Esophagus muscularis mucosa (tissue), 4 donors: ENCODE data around the gene ERCC2. TPM values are rescaled to one million over a fixed set of nuclear protein-coding genes. Genes with fewer than 3 reads are reported as not detected.

Experiments
- DNase-seq: peaks from one replicate; pipeline ENCODE4 v3.0.0-alpha.2; 2017; ENCODE audit errors: extremely low spot score
- H3K27ac ChIP-seq, 4 donors: fragments of 200-600 bp; sonication (generic); replicated peaks in 1 of 4; 1 replicate in 3 of 4; 2 replicates in 1 of 4; pipeline ENCODE4 v1.5.1; 2016 to 2019; ENCODE audit warnings: mild to moderate bottlenecking in 1 of 4
- H3K27me3 ChIP-seq, 4 donors: fragments of 200-600 bp; sonication (generic); one replicate each; pipeline versions ENCODE4 v1.5.1 to v1.6.0; 2016 to 2019
- H3K36me3 ChIP-seq, 4 donors: fragments of 200-600 bp; sonication (generic); one replicate each; pipeline ENCODE4 v1.5.1; 2016 to 2019
- H3K4me1 ChIP-seq, 4 donors: fragments of 200-600 bp; sonication (generic); one replicate each; pipeline ENCODE4 v1.5.1; 2016 to 2019
- H3K4me3 ChIP-seq, 4 donors: fragments of 200-600 bp; sonication (generic); 1 replicate in 2 of 4; 2 replicates in 2 of 4; pipeline ENCODE4 v1.5.1; 2016 to 2019; ENCODE audit warnings: mild to moderate bottlenecking in 4 of 4, moderate library complexity in 1 of 4
- H3K9me3 ChIP-seq, 4 donors: fragments of 200-600 bp; sonication (generic); 1 replicate in 3 of 4; 2 replicates in 1 of 4; pipeline ENCODE4 v1.5.1; 2016 to 2019
- EP300 ChIP-seq: sonication (generic); formaldehyde crosslinking; IDR thresholded peaks from one replicate; pipeline ENCODE4 v1.6.1; 2017; ENCODE audit warnings: antibody characterized with exemption
- POLR2A ChIP-seq: fragments of 450-650 bp; IDR thresholded peaks from one replicate; pipeline ENCODE4 v1.6.1; 2017; ENCODE audit warnings: antibody characterized with exemption, moderate library complexity, mild to moderate bottlenecking, low read depth
- POLR2AphosphoS5 ChIP-seq, 2 donors: sonication (generic); formaldehyde crosslinking; IDR thresholded peaks; one replicate each; pipeline ENCODE4 v1.6.1; 2017; ENCODE audit warnings: antibody characterized with exemption in 2 of 2
- WGBS: methylation state at CpG from one replicate; pipeline ENCODE4 v1.1.5; 2018; 5-methylcytosine and 5-hydroxymethylcytosine counted together
- intact Hi-C: fragments of 100-400 bp; cut with DNase I; formaldehyde crosslinking; loops from one replicate; pipeline ENCODE4 v1.15.1; 2023
- total RNA-seq, 4 donors: library from RNA; depleted of rRNA; stranded (reverse); fragments of >200 nt; gene quantifications; one replicate each; pipeline versions ENCODE4 v1.1.0 to v1.2.1, GENCODE V29; 2016
- TF ChIP-seq, protein P1 (sequence below), 3 experiments: fragments of 200-600 bp in 2 of 3; fragments of 450-650 bp in 1 of 3; sonication (generic) in 2 of 3; IDR thresholded peaks; one replicate each; pipeline ENCODE4 v1.5.1; 2017 to 2019; ENCODE audit warnings: antibody characterized with exemption in 3 of 3, mild to moderate bottlenecking in 2 of 3, moderate library complexity in 1 of 3

ERCC2 gene
- total RNA-seq, 4 donors from 2014 or later: 6.5 to 16.6 (median 11.4) TPM

DNA sequence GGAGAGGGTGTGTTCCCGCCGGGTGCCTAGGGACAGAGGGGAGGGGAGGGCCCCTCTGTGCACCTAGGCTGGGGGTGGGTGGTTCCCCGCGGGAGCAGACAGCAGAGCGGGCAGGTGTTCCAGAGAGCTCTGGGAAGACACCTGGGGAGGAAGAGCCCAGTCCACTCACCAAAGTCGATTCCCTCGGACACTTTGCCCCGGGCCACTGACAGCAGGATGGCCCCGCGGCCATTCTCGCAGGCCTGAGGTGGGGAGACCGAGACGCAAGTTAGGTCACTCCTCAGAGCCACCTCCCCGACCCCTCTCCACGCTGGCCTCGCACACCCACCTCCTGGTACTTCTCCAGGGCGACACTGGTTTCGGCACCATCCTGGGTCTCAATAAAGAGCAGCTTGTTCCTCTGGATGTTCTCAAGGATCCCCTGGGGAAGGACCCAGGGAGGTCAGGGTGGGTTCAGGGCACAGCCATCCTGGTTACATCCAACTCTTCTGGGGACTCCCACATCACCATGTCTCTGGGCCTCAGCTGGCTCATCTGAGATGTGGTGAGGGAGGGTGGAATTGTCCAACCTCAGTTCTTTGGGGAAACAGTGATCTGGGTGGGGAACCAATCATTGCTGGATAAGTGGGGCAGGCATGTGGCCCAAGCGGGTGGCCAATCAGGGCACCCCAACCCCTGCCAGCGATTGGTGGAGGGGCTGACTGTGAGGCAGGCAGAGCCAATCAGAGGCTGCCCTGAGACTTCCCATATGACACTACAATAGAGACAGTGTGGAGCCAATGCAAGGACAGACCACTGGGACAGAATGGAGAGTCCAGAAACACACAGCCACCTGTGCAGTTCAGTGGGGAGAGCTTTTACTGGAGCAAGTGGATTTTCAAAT, 17.2 kb downstream of the ERCC2 start:
- WGBS: 95% methylated on average over 15 of the region's 20 CpGs
- no peaks in the 10 kb centered on the region for H3K9me3 ChIP-seq
- no peak overlapping the region for H3K4me3 ChIP-seq
- H3K27me3 ChIP-seq: peaks cover 0 to 1% (median 0%) of the 10 kb centered on the region in 4 donors
- intact Hi-C loops: no loop called here
- H3K36me3 ChIP-seq: peaks cover 6 to 74% (median 53%) of the 10 kb centered on the region in 4 donors
- no peaks in the 10 kb centered on the region for H3K4me1 ChIP-seq
- DNase-seq: no peak
- TF ChIP-seq EP300 (no peak), POLR2A (no peak), POLR2AphosphoS5 (IDR thresholded peaks at IDR 0.05) (no peak)
- TF ChIP-seq, protein P1, sequence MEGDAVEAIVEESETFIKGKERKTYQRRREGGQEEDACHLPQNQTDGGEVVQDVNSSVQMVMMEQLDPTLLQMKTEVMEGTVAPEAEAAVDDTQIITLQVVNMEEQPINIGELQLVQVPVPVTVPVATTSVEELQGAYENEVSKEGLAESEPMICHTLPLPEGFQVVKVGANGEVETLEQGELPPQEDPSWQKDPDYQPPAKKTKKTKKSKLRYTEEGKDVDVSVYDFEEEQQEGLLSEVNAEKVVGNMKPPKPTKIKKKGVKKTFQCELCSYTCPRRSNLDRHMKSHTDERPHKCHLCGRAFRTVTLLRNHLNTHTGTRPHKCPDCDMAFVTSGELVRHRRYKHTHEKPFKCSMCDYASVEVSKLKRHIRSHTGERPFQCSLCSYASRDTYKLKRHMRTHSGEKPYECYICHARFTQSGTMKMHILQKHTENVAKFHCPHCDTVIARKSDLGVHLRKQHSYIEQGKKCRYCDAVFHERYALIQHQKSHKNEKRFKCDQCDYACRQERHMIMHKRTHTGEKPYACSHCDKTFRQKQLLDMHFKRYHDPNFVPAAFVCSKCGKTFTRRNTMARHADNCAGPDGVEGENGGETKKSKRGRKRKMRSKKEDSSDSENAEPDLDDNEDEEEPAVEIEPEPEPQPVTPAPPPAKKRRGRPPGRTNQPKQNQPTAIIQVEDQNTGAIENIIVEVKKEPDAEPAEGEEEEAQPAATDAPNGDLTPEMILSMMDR (IDR thresholded peaks at IDR 0.05): no peak
- no peak overlapping the region for H3K27ac ChIP-seq

DNA sequence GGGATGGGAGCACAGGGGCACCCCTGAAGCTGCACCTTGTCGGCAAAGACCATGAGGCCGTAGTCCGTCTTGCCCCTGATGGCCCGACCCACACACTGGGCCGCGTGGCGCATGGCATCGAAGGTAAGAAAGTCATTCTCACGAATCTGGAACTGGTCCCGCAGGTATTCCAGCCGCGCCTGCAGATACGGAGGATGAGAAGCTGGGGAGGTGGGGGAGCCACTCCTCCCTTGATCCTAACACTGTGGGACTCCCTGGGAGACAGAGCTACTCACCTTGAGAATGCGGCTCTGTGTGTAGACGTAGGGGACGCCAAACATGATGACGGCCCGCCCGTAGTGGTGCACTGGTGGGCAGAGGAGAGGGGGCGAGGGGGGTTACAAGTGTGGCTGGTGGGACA, 17.9 kb downstream of the ERCC2 start:
- H3K36me3 ChIP-seq: peaks cover 6 to 71% (median 52%) of the 10 kb centered on the region in 4 donors
- intact Hi-C loops: no loop called here
- H3K9me3 ChIP-seq: no peaks in the 10 kb centered on the region
- no peak for DNase-seq
- H3K4me3 ChIP-seq: no peak overlapping the region
- WGBS: 96% methylated on average over 15 of the region's 20 CpGs
- H3K27ac ChIP-seq: no peak overlapping the region
- peaks cover 0 to 8% (median 0%) of the 10 kb centered on the region in 4 donors for H3K27me3 ChIP-seq
- H3K4me1 ChIP-seq: no peaks in the 10 kb centered on the region
- TF ChIP-seq, protein P1 (IDR thresholded peaks at IDR 0.05): no peak
- TF ChIP-seq POLR2AphosphoS5 (IDR thresholded peaks at IDR 0.05) (no peak), EP300 (no peak), POLR2A (no peak)

DNA sequence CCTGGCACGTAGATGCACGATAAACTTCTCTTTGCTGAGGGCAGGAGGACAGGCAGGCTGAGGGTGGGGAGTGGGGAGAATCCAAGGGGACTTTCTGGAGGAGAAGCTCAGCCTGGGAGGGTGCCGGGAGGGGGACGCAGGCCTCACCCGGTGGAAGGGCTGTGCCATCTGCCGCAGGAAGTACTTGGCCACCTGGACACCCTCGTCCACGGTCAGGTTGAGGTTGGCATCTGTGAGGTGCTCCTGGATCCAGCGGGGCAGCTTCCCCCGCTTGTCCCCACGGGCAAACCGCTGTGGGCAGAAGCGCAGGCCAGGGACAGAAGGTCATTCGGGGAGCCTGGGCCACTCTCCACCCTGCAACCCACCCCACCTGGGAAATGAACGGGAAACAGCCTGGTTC, 18.3 kb downstream of the ERCC2 start:
- intact Hi-C loops: no loop called here
- Histone ChIP-seq H3K4me3 (no peak overlapping the region), H3K27ac (no peak overlapping the region), H3K9me3 (no peaks in the 10 kb centered on the region), H3K36me3 (peaks cover 6 to 67% (median 48%) of the 10 kb centered on the region in 4 donors), H3K27me3 (peaks cover 0 to 12% (median 0%) of the 10 kb centered on the region in 4 donors), H3K4me1 (no peaks in the 10 kb centered on the region)
- TF ChIP-seq EP300: no peak
- no peak for TF ChIP-seq POLR2A
- TF ChIP-seq, protein P1 (IDR thresholded peaks at IDR 0.05): no peak
- TF ChIP-seq POLR2AphosphoS5 (IDR thresholded peaks at IDR 0.05): no peak
- WGBS: 88% methylated on average over 11 of the region's 15 CpGs
- no peak for DNase-seq

DNA sequence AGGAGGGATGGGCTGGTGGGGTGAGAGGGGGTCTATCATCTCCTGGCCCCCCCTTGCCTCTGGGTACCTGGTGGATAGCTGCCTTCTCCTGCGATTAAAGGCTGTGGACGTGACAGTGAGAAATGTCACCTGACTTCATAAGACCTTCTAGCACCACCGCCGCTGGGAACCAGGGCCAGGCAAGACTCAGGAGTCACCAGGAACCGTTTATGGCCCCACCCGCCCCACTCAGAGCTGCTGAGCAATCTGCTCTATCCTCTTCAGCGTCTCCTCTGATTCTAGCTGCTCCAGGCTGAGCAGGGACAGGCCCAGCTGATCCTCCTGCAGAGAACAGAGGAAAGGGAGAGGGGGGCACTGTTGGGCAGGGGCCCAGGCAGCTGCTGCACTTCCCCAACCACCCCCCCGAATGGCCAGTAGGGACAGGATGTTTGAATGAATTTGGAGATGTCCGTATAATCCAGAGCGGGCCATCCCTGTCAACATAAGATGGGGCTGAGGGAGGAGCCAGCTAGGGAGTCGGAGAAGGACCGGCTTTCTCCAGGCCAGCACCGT, 18.9 kb downstream of the ERCC2 start:
- no peak for DNase-seq
- Histone ChIP-seq H3K9me3 (no peaks in the 10 kb centered on the region), H3K4me1 (no peaks in the 10 kb centered on the region), H3K27ac (no peak overlapping the region), H3K27me3 (peaks cover 0 to 18% (median 1%) of the 10 kb centered on the region in 4 donors), H3K36me3 (peaks cover 6 to 61% (median 45%) of the 10 kb centered on the region in 4 donors), H3K4me3 (no peak overlapping the region)
- WGBS: 68% methylated on average over 10 of the region's 13 CpGs
- intact Hi-C loops: no loop called here
- TF ChIP-seq, protein P1 (IDR thresholded peaks at IDR 0.05): no peak
- TF ChIP-seq POLR2AphosphoS5 (IDR thresholded peaks at IDR 0.05) (no peak), POLR2A (no peak), EP300 (no peak)
